ENCODE results near the gene NETO1.

The NETO1 gene

DNA sequence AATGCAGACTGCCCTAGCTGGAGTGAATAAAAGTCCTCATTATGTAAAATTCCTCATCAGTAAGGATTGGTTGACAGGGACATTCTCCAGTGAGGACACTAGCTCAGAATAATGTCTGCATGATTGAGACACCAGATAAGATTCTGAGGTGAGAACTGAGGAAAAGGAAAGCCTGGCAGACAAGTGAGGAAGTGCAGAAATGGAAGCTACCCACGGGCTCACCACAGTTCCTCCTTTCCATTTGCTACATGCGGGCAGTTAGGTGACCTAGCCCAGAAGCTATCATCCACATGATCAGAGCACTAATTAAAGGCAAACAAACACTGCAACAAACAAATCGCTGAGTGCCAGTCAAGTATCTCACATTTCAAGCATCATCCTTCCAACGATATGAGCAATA, 27.7 kb downstream of the NETO1 start:
- DNase-seq: no peak

DNA sequence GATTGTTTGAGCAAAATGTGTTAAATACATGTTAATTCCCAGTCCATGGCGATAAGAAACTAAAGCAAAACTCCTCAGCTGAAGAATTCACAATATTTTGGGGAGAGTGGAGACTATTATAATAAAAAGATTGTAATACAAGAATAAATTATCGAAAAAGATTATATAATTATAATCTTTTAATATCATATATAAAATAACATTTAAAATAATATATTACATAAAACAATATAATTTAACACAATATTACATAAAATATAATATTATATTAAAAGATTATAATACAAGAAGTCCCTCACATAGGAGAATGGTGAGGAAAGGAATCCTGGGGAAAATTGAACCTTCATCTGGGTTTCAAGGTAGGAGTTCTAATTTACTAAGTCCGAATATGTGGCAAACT, 33.1 kb downstream of the NETO1 start:
- DNase-seq: no peak

DNA sequence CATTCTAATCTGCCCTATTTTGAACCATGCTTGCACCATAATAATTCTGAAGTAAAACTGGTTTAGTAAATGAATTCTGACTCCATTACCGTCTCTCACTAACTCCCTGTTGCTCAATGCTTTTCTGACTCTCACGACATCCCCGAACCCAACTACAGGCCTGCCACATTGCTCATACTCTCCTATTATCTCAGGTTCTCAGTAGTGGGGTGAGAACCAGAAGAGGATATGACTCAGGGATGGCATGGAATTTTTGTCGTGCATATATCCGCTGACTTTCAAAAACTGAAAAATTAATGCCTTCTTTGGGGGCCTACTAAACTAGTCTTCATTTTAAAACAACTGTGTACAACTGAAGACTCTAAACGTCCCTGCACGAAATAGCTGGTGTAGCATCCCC, 34.3 kb downstream of the NETO1 start:
- no peak for DNase-seq

DNA sequence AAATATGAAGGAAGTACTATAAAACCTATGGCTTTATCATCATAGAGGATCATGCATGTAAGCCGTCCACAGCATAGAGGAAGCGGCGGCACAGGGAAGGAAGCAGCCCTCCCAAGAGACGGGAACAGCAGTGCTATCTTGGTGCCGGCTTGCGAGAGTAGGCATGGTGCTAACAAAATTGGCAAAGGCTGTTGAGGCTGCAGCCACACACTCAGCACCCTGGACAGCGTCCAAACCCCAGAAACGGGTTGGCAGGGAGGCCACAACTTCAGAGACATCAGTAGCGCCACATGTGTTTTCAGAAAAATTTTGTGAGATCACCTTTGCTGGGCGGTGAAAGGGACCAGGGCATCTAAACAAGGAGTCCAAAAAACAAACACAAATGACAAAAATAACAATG, 37.7 kb downstream of the NETO1 start:
- no peak for DNase-seq

DNA sequence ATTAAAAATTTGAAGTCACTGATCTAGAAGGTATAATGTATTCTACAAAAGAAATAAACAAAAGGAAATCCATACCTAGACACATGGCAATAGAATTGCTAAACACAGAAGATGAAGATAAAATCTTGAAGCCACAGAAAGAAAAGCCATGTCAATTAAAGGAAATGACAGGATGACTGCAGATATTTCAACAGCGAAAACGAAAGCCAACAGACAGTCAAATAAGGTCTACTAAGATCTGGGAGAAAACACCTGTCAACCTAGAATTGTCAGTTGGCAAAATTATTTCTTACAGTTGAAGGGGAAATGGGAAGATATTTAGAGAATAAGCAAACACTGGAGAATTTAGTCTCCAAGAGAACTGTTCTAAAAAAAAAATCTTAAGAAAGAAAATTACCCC, 39.2 kb downstream of the NETO1 start:
- no peak for DNase-seq

DNA sequence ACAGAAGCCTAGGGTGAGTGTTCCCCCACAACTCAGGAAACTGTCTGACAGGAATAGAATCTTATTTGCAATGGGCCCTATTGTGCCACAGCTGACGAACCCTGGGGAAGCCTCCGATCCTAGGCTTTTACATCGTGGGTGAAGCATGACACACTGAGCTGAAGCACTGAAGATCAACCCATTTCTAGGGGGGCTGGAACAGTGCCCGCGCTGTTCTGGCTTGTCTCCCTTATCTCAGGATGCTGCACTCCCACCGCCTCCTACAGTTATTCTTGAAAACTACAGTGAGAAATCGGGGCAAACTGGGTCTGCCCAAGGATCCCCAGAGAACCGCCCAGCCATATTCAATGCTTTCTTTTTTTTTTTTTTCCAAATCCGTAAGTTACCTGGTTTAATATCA, 41.1 kb downstream of the NETO1 start:
- no peak for DNase-seq

DNA sequence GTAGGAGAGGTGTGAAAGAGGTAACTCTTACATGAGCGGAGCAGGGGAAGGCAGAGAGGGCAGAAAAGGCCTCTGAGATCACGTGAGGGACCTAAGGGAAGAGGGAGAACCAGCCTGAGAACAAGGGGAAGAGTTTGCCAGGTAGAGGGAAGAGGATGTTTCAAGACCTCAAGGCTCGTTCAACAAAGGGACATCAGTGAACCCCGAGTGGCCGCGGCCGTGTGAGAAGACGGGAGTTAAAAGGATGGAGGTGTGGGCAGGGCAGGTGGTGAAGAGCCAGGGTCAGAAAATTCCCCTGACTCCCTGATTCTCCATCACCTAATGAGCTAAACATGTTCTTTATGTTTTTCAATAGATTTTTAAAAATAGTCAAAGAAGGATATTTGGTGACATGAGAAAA, 44.4 kb downstream of the NETO1 start:
- no peak for DNase-seq

DNA sequence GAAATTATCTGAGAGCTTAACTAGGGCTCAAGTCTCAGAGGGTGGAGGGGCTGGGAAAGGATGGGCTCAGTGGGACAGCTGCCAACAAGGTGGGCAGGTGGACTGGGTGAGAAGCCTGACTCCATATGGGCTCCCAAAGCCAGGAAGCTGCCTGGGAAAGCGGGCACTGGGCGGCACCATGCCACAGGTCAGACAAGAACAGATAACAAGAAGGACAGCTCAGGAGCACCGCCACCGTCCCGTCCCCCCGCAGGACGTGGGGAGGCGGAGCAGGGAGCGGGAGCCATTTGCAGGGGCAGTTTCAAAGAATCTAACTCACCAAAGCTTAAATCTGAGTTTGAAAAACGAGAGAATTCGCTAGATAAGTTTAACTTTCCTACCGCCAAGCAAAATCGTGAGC, 45.6 kb downstream of the NETO1 start:
- DNase-seq: no peak

DNA sequence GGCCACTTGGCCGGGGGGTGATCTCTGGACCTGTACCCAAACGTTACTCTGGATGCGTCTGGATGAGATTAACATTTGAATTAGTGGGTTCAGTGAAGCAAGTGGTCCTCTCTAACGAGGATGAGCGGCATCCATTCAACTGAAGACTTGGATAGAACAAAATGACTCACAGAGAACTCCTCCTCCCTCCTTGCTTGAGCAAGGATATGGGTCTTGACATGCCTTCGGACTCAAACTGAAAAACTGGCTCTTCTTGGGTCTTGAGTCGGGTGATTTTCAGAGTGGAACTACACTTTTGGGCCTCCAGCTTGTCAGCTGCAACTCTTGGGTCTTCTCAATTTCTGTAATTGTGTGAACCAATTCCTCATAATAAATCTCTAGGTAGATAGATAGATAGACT, 47.2 kb downstream of the NETO1 start:
- DNase-seq: no peak

DNA sequence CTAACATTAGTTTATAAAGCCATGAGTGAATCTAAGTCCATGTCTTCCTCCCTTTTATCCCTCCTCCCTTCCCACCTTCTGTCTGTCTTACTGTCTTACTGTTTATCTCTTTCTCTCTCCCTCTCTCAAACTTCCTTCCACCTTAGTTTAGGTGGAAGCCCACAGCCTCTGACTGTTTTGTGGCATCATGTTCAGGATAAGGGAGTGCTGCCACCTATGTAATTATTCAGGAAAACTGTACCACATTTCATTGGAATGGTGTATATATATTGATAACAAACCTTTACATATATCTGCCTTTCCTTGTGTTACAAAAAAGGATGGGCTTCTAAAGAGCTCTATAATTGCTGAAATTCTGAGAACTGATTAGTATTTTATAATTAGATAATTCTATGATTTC, 48.7 kb downstream of the NETO1 start:
- DNase-seq: no peak

DNA sequence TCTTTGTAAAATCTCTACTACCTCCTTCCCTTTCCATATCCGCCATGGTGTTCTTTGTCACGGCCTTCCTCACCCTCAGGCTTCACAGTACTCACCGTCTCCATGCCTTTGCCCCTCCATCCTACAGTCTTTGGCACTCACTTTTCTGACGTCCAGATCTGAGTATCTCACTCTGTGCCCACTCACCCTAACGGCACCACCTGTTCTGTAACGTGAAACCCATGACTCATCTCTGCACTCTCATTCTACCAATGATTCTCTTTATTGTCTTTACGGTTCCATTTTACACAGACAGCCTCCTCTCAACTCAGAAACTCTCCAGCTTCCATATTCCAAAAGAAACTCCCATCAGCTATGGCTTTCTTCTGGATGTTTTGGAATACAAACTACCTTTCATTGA, 56.7 kb downstream of the NETO1 start:
- DNase-seq: no peak

DNA sequence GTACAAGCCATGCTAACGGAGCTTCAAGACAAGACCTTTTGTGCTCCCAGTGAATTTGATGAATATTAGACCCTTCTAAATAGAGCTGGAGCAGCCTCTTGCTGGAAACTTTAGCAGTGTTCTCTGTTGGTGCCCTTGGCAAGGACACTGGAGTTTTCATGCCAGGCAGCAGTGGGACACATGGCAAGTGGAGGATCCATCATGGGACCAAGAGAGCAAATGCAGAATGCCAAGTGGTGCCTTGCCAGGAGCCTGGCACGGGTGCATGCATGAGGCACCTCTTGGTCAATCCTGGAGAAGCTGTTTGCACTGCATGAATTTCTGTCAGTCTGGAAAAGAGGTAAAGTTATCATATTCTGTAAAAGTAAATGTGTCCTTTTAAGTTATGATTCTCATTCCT, 59.1 kb downstream of the NETO1 start:
- no peak for DNase-seq

DNA sequence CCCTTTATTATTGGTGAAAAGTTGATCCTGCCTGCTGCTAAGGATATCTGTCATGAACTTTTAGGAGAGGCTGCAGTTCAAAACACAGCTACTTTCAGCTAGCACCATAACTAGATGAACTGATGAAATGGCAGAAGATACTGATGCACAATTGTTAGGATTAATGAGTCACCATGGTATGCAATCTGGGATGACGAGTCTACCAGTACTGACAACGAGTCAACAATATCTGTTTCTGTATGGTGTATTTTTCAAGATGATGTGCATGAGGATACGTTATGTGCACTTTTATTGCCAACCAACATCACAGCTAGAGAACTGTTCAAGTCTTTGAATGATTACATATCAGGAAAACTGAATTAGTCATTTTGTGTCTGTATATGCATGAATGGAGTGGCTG, 68.7 kb downstream of the NETO1 start:
- DNase-seq: no peak

DNA sequence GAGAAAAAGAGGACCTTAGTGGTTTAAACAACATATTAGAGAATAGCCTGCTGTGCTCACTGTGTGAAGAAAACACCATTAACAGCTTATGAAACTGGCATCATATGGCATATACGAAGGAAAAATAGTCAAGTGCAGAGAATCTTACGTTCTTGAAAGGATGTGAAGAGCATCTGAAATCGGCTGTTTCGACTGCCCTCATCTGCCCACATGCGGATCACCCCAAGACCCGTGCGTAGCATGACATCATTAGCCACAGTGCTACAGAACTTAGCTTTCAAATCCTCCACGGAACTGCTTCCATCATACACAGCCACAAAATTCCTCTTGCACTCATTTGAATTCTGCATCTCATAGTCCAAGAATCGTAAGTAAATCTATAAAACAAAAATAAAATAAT, 84.3 kb downstream of the NETO1 start:
- no peak for DNase-seq

DNA sequence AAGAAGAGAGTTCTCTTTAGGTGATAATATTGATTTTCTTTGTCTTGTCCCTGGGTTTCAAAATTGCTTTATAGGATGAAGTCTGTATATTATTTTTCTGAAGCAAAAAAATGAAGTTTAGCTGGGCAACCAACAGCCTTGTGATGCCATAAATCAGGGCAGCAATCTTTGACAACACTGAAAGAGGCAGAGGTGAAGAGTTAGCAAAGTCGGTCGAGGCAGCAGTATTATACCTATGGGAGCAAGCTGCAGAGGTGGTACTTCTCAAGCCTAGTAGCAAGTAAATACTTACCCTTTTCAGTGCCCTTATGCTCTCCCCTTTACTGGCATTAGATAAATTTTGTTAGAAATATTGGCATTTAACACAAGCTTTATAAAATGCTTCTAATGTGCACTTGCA, 92.9 kb downstream of the NETO1 start:
- no peak for DNase-seq

DNA sequence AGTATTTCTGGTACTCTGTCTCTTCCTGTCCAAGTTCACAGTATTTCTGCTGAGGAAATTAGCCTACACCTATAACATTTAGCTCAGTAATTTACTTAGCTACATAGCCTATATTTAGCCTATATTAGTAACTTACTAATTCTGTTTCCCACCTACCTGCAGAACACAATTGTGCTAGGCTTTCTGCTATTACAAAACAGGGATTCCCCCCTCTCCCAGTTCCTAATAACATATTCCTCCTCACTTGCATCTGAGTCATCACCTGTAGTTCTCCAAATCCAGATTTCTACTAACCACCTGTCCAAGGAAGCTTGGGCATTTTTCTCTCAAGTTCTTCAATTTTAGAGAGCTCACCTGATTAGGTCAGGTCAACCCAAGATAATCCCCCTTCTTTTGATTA, 94.9 kb downstream of the NETO1 start:
- no peak for DNase-seq

DNA sequence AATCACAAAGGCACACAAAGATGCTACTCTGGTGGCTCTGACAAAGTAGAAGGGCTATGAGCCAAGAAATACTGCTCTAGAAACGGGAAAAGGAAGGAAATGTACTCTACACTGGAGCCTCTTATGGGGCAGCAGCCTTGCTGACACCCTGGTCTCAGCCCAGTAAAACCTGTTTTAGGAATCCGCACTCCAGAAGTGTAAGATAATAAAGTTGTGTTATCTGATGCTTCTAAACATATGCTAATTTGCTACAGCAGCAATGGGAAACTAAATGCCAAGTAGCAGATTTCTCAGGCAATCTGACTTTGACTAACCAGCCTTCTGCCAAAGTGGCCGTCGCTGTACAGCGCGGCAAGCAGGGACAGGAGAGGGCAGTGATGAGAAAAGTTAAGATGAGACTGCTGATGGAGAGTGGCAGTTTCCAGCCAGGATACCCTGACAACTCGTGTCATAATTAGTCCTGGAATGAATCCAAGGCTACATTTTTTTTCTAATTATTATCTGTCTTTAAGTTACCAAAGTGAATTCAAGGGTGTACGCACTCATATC, 99.0 kb downstream of the NETO1 start:
- DNase-seq: no peak

DNA sequence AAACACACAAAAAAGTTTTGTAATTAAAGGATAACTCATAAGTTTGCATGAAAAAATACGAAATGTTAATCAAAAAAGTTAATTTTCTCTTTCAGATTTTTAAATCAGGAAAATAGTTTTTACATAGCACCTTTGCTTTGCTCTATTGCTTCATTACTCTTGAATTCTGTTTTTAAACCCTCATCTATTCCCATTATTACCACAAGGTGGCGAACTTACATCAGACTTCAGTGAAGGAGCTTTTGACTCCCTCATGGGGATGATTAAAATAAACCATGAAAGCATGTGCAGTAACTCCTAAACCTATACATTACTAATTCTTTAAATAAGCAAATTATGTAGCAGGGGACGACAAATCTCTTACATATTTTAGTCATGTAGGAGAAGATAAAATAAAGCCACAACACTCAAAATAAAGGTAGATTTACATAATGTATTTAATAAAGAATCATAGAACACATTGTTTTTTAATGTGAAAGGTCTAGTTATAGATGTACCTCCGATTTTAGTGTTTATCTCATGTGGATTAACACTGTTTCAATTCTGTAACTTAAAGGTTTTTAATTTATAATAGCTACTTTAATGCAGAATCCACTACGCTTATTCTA, 105.2 kb downstream of the NETO1 start:
- DNase-seq: no peak

DNA sequence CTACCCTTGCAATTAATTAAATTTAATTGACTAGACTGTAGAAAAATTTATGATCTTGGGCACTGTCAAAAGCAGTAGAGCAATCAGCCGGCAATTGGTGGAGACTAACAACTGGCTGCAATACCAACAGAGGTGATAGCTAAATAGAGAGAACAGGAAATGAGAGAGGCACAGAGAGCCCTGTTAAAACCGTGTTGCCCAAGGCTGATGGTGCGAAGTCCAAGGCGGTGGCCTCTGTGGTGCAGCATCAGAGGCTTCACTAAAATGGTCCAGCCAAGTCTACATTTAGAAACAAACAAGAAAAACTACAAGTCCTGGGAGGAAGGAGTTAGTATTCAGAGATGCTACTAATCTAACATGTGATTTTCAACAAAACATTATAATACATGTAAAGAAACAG, 115.6 kb downstream of the NETO1 start:
- no peak for DNase-seq

DNA sequence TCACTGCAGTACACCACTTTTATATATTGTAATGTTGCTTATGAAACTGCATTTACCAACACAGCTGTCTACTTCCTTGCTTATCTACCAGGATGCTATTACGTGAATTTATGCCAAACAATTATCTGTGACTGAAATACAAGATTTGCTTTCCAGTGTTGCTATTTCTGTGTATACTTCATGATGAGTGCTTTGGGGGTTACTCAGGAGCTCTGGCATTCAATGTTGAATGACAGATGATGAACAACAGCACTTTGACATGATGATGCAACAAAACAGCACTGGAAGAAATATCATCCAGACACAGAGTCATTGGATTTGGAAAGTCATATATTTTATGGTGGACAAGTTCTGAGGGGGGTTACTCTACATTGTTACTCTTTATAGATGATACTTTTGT, 125.8 kb downstream of the NETO1 start:
- DNase-seq: no peak

DNA sequence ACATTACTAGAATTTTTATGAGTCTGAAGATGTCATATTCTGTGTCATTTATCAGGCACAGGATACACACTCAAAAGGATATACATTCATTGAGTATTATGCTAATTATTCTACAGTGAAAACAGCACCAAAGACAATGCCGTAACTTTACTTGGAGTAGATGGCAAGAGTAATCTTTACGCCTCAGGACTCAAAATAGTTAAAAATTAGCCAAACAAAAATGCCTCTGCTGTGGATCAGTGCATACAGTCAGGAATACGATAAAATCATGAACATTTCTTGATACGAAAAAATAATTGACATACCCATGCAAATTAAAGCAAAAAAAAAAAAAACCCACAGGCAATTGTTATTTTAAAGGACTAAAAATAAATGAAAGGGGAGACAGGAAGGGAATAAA, 129.7 kb downstream of the NETO1 start:
- DNase-seq: no peak

DNA sequence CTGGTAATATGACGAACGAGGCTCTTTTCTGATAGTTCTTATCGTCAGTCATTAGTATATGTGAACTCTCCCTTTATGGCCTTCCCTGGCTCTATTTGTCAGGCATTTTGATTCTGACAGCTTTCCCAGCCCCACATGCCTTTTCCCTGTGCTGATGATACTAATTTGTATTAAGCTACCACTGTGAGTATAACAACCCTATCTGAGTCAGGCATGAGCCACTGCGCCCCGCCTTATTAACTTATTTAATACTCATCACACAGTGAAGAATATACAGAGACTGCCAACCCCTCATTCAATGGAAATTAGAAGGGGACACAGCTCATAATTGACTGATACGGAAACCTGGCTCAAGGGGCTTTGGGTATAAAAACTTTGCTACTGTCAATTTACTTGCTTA, 140.0 kb downstream of the NETO1 start:
- DNase-seq: no peak

DNA sequence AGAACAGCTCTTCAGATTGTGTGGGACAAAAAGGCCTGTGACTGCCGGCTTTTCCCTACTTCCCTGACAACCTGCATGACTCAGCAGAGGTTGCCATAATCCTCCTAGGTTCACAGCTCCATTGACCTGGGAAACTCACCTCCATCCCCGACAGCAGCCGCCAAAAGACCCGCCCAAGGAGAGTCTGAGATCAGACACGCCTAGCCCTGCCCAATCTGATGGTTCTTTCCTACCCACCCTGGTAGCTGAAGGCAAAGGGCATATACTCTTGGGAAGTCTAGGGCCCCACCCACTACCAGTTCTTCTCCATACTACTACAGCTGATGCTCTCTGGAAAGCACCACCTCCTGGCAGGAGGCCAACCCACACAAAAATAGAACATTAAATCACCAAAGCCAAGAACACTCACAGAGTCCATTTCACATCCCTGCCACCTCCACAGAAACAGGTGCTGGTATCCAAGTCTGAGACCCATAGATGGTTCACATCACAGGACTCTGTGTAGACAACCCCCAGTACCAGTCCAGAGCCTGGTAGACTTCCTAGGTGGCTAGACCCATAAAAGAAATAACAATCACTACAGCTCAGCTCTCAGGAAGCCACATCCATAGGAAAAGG, 140.6 kb downstream of the NETO1 start:
- DNase-seq: no peak

DNA sequence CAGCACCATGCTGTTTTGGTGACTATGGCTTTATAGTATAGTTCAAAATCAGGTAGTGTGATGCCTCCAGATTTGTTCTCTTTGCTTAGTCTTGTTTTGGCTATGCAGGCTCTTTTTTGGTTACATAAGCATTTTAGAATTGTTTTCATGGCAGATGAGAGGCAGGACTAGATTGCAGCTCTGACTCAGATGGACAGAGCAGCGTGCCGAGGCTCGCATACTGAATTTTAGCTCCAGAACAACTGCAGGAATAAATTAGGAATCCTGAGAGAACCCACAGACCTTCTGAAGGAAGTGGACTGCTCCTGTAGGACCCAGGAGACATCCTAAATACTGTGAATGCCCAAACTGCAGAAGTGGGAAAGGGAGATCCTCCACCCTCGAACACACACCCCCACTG, 141.6 kb downstream of the NETO1 start:
- DNase-seq: no peak

DNA sequence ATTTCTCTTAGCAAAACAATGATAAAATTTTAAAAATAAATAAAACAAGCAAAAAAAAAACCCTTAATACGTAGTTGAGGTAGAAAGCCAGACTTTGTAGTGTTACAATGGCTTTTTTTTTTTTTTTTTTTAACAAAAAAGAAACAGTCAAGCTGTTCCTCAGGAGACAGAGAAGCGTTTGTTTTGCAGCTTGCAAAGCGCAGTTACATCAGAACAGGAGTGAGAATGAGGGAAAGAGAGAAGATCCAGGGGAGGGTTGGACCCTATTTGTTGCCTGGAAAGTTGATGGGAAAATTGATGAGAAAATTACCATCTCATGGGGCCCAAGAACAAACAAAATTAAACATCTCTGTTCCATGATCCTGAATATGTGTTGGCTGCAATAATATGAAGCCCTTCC, 146.5 kb downstream of the NETO1 start:
- DNase-seq: no peak

All from activated naive CD4-positive, alpha-beta T cell (primary cell).